Ecto neural progenitor cell (in vitro differentiated cells): Measurements from ENCODE around the gene SLC29A2.
"Not testable (repeated sequence)": the region's sequence is repeated elsewhere in the genome, so short reads cannot be mapped to it uniquely, and the experiment has no call there.

Experiments
- DNase-seq: peaks from one replicate; pipeline ENCODE4 v3.0.0-alpha.2; 2018; ENCODE audit warnings: low spot score

SLC29A2 gene

DNA sequence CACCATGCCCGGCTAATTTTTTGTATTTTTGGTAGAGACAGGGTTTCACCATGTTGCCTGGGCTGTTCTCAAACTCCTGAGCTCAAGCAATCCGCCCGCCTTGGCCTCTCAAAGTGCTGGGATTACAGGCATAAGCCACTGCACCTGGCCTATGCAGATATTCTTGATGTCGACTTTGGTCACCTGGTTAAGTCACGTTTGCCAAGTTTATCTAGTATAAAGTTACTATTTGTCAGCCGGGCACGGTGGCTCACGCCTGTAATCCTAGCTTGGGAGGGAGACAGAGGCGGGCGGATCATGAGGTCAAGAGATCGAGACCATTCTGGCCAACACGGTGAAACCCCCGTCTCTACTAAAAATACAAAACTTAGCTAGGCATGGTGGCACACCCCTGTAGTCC lies 12.8 kb upstream of the SLC29A2 start:
- DNase-seq: not testable (repeated sequence)

- not testable (repeated sequence) for DNase-seq
Measured at GRCh38 chr11:66380264-66380663, 8.7 kb upstream of the SLC29A2 start.

- not testable (repeated sequence) for DNase-seq
Measured at GRCh38 chr11:66373690-66374287, 2.2 kb upstream of the SLC29A2 start.

DNA sequence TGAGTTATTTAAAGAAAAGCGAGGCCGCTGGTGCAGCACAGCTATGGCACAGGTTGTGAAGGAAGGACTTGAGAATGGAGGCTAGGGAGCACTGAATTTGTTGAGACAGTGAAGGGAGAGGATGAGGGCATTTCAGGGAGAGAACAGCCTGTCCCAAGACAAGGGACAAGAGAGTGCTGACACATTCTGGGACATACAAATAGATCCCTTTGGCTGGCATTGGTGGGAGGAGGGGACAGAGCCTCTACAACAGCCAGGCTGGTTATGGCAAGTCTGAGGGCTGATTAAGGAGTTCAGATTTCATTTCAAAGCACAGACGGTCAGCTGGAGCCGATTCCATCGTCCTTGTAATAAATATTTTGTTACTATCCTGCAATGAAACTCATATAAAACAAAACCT lies 1.7 kb upstream of the SLC29A2 start:
- no peak for DNase-seq

- DNase-seq: peak; percentile 40
Measured at GRCh38 chr11:66369073-66369894, 2.3 kb downstream of the SLC29A2 start.

DNA sequence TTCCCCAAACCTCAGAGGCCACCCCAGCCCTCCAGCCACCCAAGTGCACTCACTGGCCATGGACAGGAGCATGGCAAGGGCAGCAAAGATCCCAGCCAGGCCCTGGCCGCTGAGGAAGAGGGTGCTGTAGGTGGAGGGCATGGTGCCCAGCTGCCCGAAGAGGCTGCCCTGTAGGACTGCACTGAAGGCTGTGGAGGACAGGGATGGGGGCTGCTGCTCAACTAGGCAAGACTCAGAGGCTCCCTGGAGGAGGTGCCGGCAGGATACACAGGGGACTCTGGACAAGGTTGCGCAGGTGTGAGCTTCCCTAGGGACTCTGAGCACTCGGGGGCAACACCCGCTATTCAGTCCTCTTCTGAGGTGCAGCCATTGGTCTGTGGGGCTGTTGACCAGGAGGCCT lies 3.1 kb downstream of the SLC29A2 start:
- no peak for DNase-seq

- no peak for DNase-seq
Measured at GRCh38 chr11:66367561-66368312, 3.8 kb downstream of the SLC29A2 start.

- DNase-seq: no peak
Measured at GRCh38 chr11:66366844-66367477, 4.6 kb downstream of the SLC29A2 start.

- no peak for DNase-seq
Measured at GRCh38 chr11:66365711-66366619, 5.6 kb downstream of the SLC29A2 start.

- no peak for DNase-seq
Measured at GRCh38 chr11:66365166-66365565, 6.4 kb downstream of the SLC29A2 start.

- DNase-seq: peak; percentile 88
Measured at GRCh38 chr11:66363805-66364535, 7.6 kb downstream of the SLC29A2 start.

- DNase-seq: no peak
Measured at GRCh38 chr11:66363187-66363601, 8.4 kb downstream of the SLC29A2 start.

GRCh38 chr11:66362481-66363147 lies 8.9 kb downstream of the SLC29A2 start:
- no peak for DNase-seq

GRCh38 chr11:66361502-66361941 lies 10.0 kb downstream of the SLC29A2 start:
- no peak for DNase-seq

DNA sequence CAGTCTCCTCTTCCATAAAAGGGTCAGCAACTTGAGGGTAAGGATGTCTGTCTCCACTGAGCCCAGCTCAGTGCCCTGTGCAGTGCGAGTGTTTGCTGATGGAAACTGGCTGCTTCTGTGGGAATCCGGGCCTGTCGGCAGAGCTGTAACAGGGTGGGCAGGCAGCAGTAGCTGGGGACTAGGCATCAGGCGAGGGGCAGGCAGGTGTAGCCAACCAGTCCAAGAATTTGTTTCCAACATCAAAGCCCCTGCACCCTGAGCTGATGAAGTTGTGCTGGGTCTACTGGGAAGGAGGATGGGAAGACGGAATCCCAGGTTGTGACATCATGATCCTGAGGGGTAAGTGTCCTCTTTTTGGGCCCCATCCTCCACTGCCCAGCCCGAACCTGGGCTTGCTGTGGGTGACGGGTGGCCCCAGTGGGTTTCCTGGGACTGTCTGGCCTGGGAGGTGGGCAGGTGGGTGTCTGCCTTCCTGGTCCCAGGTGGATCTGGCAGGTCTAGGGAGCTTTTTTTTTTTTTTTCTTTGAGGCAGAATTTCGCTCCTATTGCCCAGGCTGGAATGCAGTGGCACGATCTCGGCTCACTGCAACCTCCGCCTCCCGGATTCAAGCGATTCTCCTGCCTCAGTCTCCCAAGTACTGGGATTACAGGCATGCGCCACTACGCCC lies 11.0 kb downstream of the SLC29A2 start:
- no peak for DNase-seq

GRCh38 chr11:66359662-66360087 lies 11.9 kb downstream of the SLC29A2 start:
- DNase-seq: no peak

GRCh38 chr11:66350560-66351235 lies 20.9 kb downstream of the SLC29A2 start:
- not testable (repeated sequence) for DNase-seq

DNA sequence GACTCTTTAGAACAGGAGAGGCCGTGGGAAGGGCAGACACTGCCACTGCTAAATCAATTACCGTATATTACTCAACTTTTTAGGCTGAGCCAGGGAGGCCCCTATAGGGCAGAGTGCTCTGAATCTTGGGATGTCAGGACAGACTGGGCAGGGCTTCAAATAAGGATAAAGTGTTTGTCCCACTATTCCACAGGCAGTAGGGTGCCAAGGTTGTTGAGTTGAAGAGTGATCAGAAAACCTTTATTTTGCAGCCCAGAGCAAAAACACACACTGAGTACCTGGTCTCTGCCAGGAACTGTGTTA lies 22.5 kb downstream of the SLC29A2 start:
- peak; percentile 37 for DNase-seq
